Suprapubic skin (tissue), 4 donors: ENCODE measurements around the gene NABP1. TPM values are rescaled to one million over a fixed set of nuclear protein-coding genes. Genes with fewer than 3 reads are reported as not detected.
"Not testable (repeated sequence)": the region's sequence is repeated elsewhere in the genome, so short reads cannot be mapped to it uniquely, and the experiment has no call there.

Source experiments
- DNase-seq, 2 donors: peaks; one replicate each; pipeline ENCODE4 v3.0.0-alpha.2; 2019; ENCODE audit warnings: low spot score in 2 of 2
- H3K27ac ChIP-seq: fragments of 200-600 bp; sonication (generic); one replicate; pipeline ENCODE4 v1.5.1; 2019
- H3K27me3 ChIP-seq: fragments of 200-600 bp; sonication (generic); one replicate; pipeline ENCODE4 v1.5.1; 2019
- H3K36me3 ChIP-seq: fragments of 200-600 bp; sonication (generic); one replicate; pipeline ENCODE4 v1.5.1; 2019
- H3K4me1 ChIP-seq: fragments of 200-600 bp; sonication (generic); one replicate; pipeline ENCODE4 v1.5.1; 2019
- H3K4me3 ChIP-seq: fragments of 200-600 bp; sonication (generic); one replicate; pipeline ENCODE4 v1.5.1; 2019; ENCODE audit warnings: mild to moderate bottlenecking
- H3K9me3 ChIP-seq: fragments of 200-600 bp; sonication (generic); one replicate; pipeline ENCODE4 v1.5.1; 2019
- EP300 ChIP-seq: sonication (generic); formaldehyde crosslinking; IDR thresholded peaks from one replicate; pipeline ENCODE4 v1.6.1; 2017; ENCODE audit warnings: antibody characterized with exemption
- POLR2A ChIP-seq, 2 donors: fragments of 450-650 bp; IDR thresholded peaks; one replicate each; pipeline ENCODE4 v1.6.1; 2017; ENCODE audit warnings: antibody characterized with exemption in 2 of 2, mild to moderate bottlenecking in 2 of 2, moderate library complexity in 2 of 2
- POLR2AphosphoS5 ChIP-seq, 3 donors: sonication (generic); formaldehyde crosslinking; IDR thresholded peaks; one replicate each; pipeline ENCODE4 v1.6.1; 2017; ENCODE audit warnings: antibody characterized with exemption in 3 of 3
- WGBS: methylation state at CpG from one replicate; pipeline ENCODE4 v1.1.5; 2018; 5-methylcytosine and 5-hydroxymethylcytosine counted together
- total RNA-seq, 4 donors: library from RNA; depleted of rRNA; stranded (reverse); fragments of >200 nt; gene quantifications; one replicate each; pipeline ENCODE4 v1.1.0, GENCODE V29; 2016
- TF ChIP-seq, protein P1 (sequence below), 2 donors: fragments of 200-600 bp in 1 of 2; fragments of 450-650 bp in 1 of 2; sonication (generic) in 1 of 2; IDR thresholded peaks; one replicate each; pipeline ENCODE4 v1.5.1; 2016 to 2019; ENCODE audit warnings: antibody characterized with exemption in 2 of 2, mild to moderate bottlenecking in 1 of 2, moderate library complexity in 1 of 2

The NABP1 gene
- total RNA-seq, 4 donors from 2014 or later, result 6.3 to 33.6 (median 16.1) TPM

DNA sequence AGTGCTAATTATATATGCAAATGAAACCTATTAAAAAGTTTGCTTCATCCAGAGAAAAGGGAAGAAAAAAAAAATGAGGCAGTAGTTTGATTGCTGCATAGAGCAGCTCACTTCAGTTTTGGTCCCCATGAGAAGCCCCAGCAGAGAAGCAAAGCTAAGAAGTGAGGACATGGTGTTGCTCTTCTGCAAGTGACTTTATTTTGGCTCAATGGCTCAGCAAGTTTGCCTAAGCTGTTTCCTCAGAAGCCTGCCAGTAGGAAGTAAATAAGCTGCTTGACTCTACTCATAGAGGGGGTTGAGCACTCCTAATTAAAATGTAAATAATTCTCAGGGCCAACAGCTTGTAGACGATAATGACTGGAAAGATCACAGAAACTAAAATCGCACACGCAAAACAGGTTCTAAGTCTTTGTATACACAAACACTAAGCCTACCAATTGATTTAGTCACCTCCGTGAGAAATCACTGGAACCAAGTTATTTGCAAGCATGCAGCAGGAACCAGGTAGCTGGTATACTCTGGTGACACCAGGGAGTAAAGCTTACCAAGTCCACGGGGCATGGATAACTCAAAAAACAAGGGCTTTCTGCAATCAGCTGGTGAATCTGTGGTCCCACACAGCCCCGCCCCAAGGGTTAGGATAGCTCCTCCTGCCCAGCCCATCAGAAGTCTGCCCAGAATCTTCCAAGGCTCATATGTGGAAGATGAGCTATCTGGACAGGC lies 39.7 kb upstream of the NABP1 start:
- WGBS, result 38% methylated on average over 6 of the region's 6 CpGs
- TF ChIP-seq POLR2A (IDR thresholded peaks at IDR 0.05), result no peak
- no peak for TF ChIP-seq EP300
- no peak for TF ChIP-seq POLR2AphosphoS5 (IDR thresholded peaks at IDR 0.05)
- TF ChIP-seq, protein P1, sequence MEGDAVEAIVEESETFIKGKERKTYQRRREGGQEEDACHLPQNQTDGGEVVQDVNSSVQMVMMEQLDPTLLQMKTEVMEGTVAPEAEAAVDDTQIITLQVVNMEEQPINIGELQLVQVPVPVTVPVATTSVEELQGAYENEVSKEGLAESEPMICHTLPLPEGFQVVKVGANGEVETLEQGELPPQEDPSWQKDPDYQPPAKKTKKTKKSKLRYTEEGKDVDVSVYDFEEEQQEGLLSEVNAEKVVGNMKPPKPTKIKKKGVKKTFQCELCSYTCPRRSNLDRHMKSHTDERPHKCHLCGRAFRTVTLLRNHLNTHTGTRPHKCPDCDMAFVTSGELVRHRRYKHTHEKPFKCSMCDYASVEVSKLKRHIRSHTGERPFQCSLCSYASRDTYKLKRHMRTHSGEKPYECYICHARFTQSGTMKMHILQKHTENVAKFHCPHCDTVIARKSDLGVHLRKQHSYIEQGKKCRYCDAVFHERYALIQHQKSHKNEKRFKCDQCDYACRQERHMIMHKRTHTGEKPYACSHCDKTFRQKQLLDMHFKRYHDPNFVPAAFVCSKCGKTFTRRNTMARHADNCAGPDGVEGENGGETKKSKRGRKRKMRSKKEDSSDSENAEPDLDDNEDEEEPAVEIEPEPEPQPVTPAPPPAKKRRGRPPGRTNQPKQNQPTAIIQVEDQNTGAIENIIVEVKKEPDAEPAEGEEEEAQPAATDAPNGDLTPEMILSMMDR (IDR thresholded peaks at IDR 0.05), result no peak
- H3K36me3 ChIP-seq, result no peaks in the 10 kb centered on the region
- peak overlapping the region; percentile 36 for H3K27ac ChIP-seq
- H3K9me3 ChIP-seq, result no peaks in the 10 kb centered on the region
- H3K4me1 ChIP-seq, result peaks cover 23% of the 10 kb centered on the region
- H3K4me3 ChIP-seq, result no peak overlapping the region
- H3K27me3 ChIP-seq, result no peaks in the 10 kb centered on the region
- DNase-seq, result no peak

DNA sequence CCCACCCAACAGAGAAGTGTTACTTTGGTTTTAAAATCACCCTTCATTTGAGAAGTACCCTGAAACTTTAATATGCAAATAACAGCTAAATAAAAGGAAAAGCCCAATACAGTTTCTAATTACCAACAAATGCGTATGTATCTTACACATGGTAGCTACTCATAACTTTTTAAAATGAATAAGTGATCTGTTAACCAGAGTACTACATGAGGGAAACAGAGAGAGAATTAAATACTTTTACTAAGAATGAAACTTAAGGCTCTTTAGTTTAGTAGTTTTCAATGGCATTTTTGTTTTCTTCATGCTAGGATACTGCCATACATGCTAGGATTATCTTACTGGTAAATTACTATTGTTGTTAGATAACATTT lies 39.1 kb upstream of the NABP1 start:
- H3K27ac ChIP-seq, result peak overlapping the region; percentile 36

DNA sequence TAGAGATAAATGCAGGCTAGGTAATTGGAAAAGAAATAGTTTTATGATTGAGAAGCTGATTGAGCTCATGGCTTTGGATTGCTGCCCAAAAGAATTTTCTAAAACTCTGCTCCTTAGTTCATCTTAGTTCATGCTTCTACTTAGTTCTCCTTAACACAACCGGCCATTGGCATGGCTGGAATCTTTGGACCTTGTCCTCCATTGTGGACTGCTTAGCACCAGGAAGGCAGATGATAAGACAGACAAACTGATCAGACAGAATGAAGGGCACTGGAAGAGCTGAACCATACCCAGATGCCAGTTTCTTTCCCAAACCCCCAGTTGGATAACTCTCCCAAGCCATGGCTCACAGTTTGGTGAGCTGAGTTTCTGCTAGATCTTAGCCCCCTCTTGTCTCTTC lies 36.3 kb upstream of the NABP1 start:
- no peak for DNase-seq
- no peak overlapping the region for H3K27ac ChIP-seq
- WGBS, result 100% methylated on average over 1 of the region's 1 CpG
- H3K9me3 ChIP-seq, result no peaks in the 10 kb centered on the region
- no peaks in the 10 kb centered on the region for H3K36me3 ChIP-seq
- TF ChIP-seq POLR2AphosphoS5 (IDR thresholded peaks at IDR 0.05), result no peak
- no peak for TF ChIP-seq POLR2A (IDR thresholded peaks at IDR 0.05)
- no peak for TF ChIP-seq EP300
- TF ChIP-seq, protein P1 (IDR thresholded peaks at IDR 0.05), result no peak
- peaks cover 26% of the 10 kb centered on the region for H3K4me1 ChIP-seq
- H3K4me3 ChIP-seq, result no peak overlapping the region
- H3K27me3 ChIP-seq, result no peaks in the 10 kb centered on the region

More for the DNA sequence above, 39.1 kb upstream of the NABP1 start:
- Histone ChIP-seq H3K9me3 (no peaks in the 10 kb centered on the region), H3K4me1 (peaks cover 23% of the 10 kb centered on the region), H3K27me3 (no peaks in the 10 kb centered on the region), H3K36me3 (no peaks in the 10 kb centered on the region), H3K4me3 (no peak overlapping the region)
- WGBS, result 88% methylated on average over 1 of the region's 1 CpG
- no peak for DNase-seq
- TF ChIP-seq POLR2AphosphoS5 (IDR thresholded peaks at IDR 0.05), result no peak
- TF ChIP-seq, protein P1 (IDR thresholded peaks at IDR 0.05), result no peak
- no peak for TF ChIP-seq POLR2A (IDR thresholded peaks at IDR 0.05)
- TF ChIP-seq EP300, result no peak

DNA sequence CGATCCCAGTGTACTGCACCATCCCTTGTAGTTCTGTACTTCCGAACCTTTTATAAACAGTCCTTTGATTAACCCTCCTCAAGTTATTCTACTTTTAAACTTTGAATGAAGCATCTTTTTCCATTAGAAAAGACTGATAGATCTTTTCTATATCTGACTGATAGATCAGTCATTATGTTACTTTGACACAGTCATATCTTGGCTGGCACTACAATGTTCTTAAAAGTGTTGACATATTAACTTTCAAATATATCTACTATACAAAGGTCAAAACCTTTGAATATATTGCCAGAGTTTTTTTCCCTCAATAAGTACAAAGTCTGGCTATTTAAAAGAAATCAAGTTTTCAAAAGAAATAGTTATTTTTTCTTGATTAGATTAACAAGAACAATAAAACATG lies 35.4 kb upstream of the NABP1 start:
- DNase-seq, result no peak
- Histone ChIP-seq H3K27me3 (no peaks in the 10 kb centered on the region), H3K4me3 (no peak overlapping the region), H3K27ac (no peak overlapping the region), H3K36me3 (no peaks in the 10 kb centered on the region), H3K9me3 (no peaks in the 10 kb centered on the region), H3K4me1 (peaks cover 16% of the 10 kb centered on the region)
- 87% methylated on average over 2 of the region's 2 CpGs for WGBS
- TF ChIP-seq, protein P1 (IDR thresholded peaks at IDR 0.05), result no peak
- TF ChIP-seq POLR2AphosphoS5 (IDR thresholded peaks at IDR 0.05) (no peak), EP300 (no peak), POLR2A (IDR thresholded peaks at IDR 0.05) (no peak)

DNA sequence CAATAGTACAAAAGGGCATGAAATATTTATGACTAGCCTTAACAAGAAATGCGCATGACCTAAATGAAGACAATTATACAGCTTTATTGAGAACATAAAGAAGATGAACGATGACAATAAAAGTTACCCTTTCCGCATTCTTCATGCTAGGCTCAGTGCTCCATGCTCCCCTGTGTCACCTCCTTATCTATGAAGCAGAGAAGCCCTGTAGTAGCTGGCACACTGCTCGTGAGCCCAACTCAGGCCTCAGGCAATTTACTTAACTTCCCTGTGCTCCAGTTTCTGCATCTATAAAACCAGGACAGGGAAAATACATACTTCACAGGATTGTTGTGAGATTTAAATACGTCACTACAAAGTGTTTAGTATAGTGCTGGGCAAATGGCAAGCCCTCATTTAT lies 34.5 kb upstream of the NABP1 start:
- peaks cover 8% of the 10 kb centered on the region for H3K4me1 ChIP-seq
- H3K4me3 ChIP-seq, result no peak overlapping the region
- WGBS, result 82% methylated on average over 5 of the region's 5 CpGs
- no peaks in the 10 kb centered on the region for H3K9me3 ChIP-seq
- no peaks in the 10 kb centered on the region for H3K27me3 ChIP-seq
- H3K36me3 ChIP-seq, result no peaks in the 10 kb centered on the region
- TF ChIP-seq POLR2A (IDR thresholded peaks at IDR 0.05) (no peak), EP300 (no peak), POLR2AphosphoS5 (IDR thresholded peaks at IDR 0.05) (no peak)
- TF ChIP-seq, protein P1 (IDR thresholded peaks at IDR 0.05), result no peak
- no peak for DNase-seq
- H3K27ac ChIP-seq, result no peak overlapping the region

DNA sequence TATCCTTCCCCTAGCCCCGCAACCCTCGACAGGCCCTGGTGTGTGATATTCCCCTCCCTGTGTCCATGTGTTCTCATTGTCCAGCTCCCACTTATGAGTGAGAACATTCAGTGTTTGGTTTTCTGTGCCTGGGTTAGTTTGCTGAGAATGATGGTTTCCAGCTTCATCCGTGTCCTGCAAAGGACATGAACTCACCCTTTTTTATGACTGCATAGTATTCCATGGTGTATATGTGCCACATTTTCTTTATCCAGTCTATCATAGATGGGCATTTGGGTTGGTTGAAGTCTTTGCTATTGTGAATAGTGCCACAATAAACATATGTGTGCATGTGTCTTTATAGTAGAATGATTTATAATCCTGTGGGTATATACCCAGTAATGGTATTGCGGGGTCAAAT lies 33.3 kb upstream of the NABP1 start:
- H3K4me3 ChIP-seq, H3K27ac ChIP-seq, DNase-seq, H3K9me3 ChIP-seq, H3K27me3 ChIP-seq, H3K4me1 ChIP-seq, H3K36me3 ChIP-seq: not testable (repeated sequence)
- WGBS, result 70% methylated on average over 4 of the region's 4 CpGs
